MM.1S (cell line): Measurements from ENCODE around the gene WNK2.

Experiments
- EZH2 ChIP-seq: fragments of 300-600 bp; sonication (generic); optimal IDR thresholded peaks from 2 replicates; pipeline ENCODE3; 2017; ENCODE audit warnings: low read depth, mild to moderate bottlenecking, antibody characterized with exemption, low read length, mixed read lengths
- TF ChIP-seq, protein P1 (sequence below): fragments of 300-600 bp; sonication (generic); IDR thresholded peaks from 2 replicates; pipeline ENCODE4 v1.5.1; 2016; ENCODE audit warnings: antibody characterized with exemption, low read length, mixed read lengths

DNA sequence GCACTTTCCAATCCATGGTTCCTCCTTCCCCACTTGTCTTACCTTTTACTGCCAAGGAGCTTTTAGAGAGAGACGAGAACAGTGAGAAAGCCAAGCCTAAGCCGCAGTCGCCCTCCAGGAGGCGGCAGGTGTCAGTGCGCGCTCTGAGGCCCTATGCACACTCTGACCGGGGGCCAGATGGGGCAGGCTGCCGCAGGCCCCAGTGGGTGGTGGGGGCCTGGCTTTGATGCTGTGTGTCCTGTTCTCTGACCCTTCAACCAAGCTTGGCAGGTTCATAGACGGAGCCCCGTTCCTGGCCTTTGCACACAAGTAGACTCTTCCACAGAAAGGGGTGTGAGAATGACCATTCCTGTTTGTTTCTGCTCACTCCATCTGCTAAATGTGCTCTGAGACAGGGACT is 77.3 kb downstream of the WNK2 start:
- TF ChIP-seq, protein P1, sequence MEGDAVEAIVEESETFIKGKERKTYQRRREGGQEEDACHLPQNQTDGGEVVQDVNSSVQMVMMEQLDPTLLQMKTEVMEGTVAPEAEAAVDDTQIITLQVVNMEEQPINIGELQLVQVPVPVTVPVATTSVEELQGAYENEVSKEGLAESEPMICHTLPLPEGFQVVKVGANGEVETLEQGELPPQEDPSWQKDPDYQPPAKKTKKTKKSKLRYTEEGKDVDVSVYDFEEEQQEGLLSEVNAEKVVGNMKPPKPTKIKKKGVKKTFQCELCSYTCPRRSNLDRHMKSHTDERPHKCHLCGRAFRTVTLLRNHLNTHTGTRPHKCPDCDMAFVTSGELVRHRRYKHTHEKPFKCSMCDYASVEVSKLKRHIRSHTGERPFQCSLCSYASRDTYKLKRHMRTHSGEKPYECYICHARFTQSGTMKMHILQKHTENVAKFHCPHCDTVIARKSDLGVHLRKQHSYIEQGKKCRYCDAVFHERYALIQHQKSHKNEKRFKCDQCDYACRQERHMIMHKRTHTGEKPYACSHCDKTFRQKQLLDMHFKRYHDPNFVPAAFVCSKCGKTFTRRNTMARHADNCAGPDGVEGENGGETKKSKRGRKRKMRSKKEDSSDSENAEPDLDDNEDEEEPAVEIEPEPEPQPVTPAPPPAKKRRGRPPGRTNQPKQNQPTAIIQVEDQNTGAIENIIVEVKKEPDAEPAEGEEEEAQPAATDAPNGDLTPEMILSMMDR = no peak
- no peak for TF ChIP-seq EZH2
